BLaER1 treated with 17β-estradiol and CSF1 and Interleukin-3, amounts not matched to agents 10 nM and 100 nM (cell line): ENCODE data around the gene TAF4B.
"Not testable (repeated sequence)": the region's sequence is repeated elsewhere in the genome, so short reads cannot be mapped to it uniquely, and the experiment has no call there.

ENCODE experiments used
- H3K27ac ChIP-seq, 11 experiments: shearing (Covaris generic); formaldehyde crosslinking; 2 replicates each; pipeline ENCODE4 v1.8.1; 2022
- H3K27me3 ChIP-seq, 11 experiments: shearing (Covaris generic); formaldehyde crosslinking; 2 replicates each; pipeline ENCODE4 v1.8.1; 2022
- H3K36me3 ChIP-seq, 11 experiments: shearing (Covaris generic); formaldehyde crosslinking; 2 replicates each; pipeline ENCODE4 v1.8.1; 2022
- H3K4me1 ChIP-seq, 10 experiments: shearing (Covaris generic); formaldehyde crosslinking; 2 replicates each; pipeline ENCODE4 v1.8.1; 2022
- H3K4me2 ChIP-seq, 11 experiments: shearing (Covaris generic); formaldehyde crosslinking; 2 replicates each; pipeline ENCODE4 v1.8.1; 2022
- H3K4me3 ChIP-seq, 10 experiments: shearing (Covaris generic); formaldehyde crosslinking; 2 replicates each; pipeline ENCODE4 v1.8.1; 2022
- H3K9ac ChIP-seq, 11 experiments: shearing (Covaris generic); formaldehyde crosslinking; 2 replicates each; pipeline ENCODE4 v1.8.1; 2022
- H3K9me3 ChIP-seq, 11 experiments: shearing (Covaris generic); formaldehyde crosslinking; replicated peaks in 1 of 11; 2 replicates each; pipeline ENCODE4 v1.8.1; 2022
- H4K20me1 ChIP-seq, 11 experiments: shearing (Covaris generic); formaldehyde crosslinking; 2 replicates each; pipeline ENCODE4 v1.8.1; 2022
- Cebpa-rat ChIP-seq, 11 experiments: shearing (Covaris generic); IDR thresholded peaks; 2 replicates each; pipeline ENCODE4 v1.8.1; 2022

Gene TAF4B

GRCh38 chr18:26279428-26279827 is 53.2 kb downstream of the TAF4B start:
- Histone ChIP-seq H3K36me3 (peaks cover 39 to 100% (median 85%) of the 10 kb centered on the region in 11 experiments), H3K9me3 (peaks cover 17 to 41% (median 34%) of the 10 kb centered on the region in 11 experiments), H3K27ac (no peak overlapping the region), H3K4me1 (peaks cover 0 to 9% (median 0%) of the 10 kb centered on the region in 10 experiments; a peak in 9 of 20 replicates), H3K27me3 (no peaks in the 10 kb centered on the region), H3K4me3 (no peak overlapping the region), H3K9ac (no peak overlapping the region), H3K4me2 (no peak overlapping the region), H4K20me1 (no peaks in the 10 kb centered on the region)
- no peak for TF ChIP-seq Cebpa-rat (IDR thresholded peaks at IDR 0.05)

DNA sequence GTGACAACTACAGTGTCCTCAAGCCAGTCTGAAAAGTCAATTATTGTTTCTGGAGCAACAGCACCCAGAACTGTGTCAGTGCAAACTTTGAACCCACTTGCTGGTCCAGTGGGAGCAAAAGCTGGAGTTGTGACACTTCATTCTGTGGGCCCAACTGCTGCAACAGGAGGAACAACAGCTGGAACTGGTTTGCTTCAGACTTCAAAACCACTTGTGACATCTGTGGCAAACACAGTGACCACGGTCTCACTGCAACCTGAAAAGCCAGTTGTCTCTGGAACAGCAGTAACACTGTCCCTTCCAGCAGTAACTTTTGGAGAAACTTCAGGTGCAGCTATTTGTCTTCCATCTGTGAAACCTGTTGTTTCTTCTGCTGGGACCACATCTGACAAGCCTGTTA is 59.8 kb downstream of the TAF4B start:
- no peaks in the 10 kb centered on the region for H3K4me1 ChIP-seq
- peaks cover 0 to 18% (median 14%) of the 10 kb centered on the region in 11 experiments; a peak in 15 of 22 replicates for H3K9me3 ChIP-seq
- H3K36me3 ChIP-seq, result peaks cover 29 to 88% (median 48%) of the 10 kb centered on the region in 11 experiments
- no peak for TF ChIP-seq Cebpa-rat (IDR thresholded peaks at IDR 0.05)
- H3K4me2 ChIP-seq, result no peak overlapping the region
- no peak overlapping the region for H3K4me3 ChIP-seq
- 0 out of 22 replicates have a peak, but pooled peaks cover 0 to 6% (median 0%) of the 10 kb centered on the region in 11 experiments for H4K20me1 ChIP-seq
- no peaks in the 10 kb centered on the region for H3K27me3 ChIP-seq
- no peak overlapping the region for H3K9ac ChIP-seq
- H3K27ac ChIP-seq, result no peak overlapping the region

DNA sequence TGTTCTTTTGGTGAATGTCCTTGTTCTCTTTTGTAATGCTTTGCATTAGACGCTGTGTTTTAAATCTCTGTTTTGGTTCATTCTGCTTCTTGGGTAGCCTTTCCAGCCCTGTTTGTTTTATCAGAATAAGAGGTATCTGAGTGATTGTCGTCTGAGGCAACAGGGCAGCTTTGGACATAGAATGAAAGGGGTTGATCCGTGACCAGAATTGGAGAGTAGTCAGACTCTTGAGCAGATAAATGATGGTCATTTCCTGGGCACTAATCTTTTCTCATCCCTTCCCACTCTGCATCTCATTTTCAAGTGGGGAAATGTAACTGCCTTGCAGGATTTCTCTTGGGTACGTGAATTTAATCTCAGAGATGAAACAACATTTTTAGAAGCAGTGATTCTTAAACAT is 61.4 kb downstream of the TAF4B start:
- Histone ChIP-seq H3K27ac (no peak overlapping the region), H3K9me3 (peaks cover 0 to 12% (median 10%) of the 10 kb centered on the region in 11 experiments; a peak in 15 of 22 replicates), H3K9ac (no peak overlapping the region), H3K4me3 (no peak overlapping the region), H3K4me2 (no peak overlapping the region), H3K27me3 (no peaks in the 10 kb centered on the region), H3K36me3 (peaks cover 25 to 80% (median 43%) of the 10 kb centered on the region in 11 experiments), H4K20me1 (0 out of 22 replicates have a peak, but pooled peaks cover 0 to 6% (median 0%) of the 10 kb centered on the region in 11 experiments), H3K4me1 (no peaks in the 10 kb centered on the region)
- no peak for TF ChIP-seq Cebpa-rat (IDR thresholded peaks at IDR 0.05)

- H3K36me3 ChIP-seq, result peaks cover 15 to 66% (median 29%) of the 10 kb centered on the region in 11 experiments
- H3K4me3 ChIP-seq, result no peak overlapping the region
- no peaks in the 10 kb centered on the region for H3K4me1 ChIP-seq
- no peaks in the 10 kb centered on the region for H3K9me3 ChIP-seq
- H3K4me2 ChIP-seq, result no peak overlapping the region
- H3K27ac ChIP-seq, result no peak overlapping the region
- no peaks in the 10 kb centered on the region for H3K27me3 ChIP-seq
- no peak for TF ChIP-seq Cebpa-rat (IDR thresholded peaks at IDR 0.05)
- H4K20me1 ChIP-seq, result 0 out of 22 replicates have a peak, but pooled peaks cover 0 to 6% (median 0%) of the 10 kb centered on the region in 11 experiments
- no peak overlapping the region for H3K9ac ChIP-seq
Measured at GRCh38 chr18:26290385-26290784, 64.1 kb downstream of the TAF4B start.

GRCh38 chr18:26293982-26294381 is 67.7 kb downstream of the TAF4B start:
- TF ChIP-seq Cebpa-rat (IDR thresholded peaks at IDR 0.05), result no peak
- Histone ChIP-seq H3K4me1 (no peaks in the 10 kb centered on the region), H3K27ac (no peak overlapping the region)

GRCh38 chr18:26298107-26298506 is 71.9 kb downstream of the TAF4B start:
- no peak for TF ChIP-seq Cebpa-rat (IDR thresholded peaks at IDR 0.05)
- H3K27ac ChIP-seq, result no peak overlapping the region
- H3K4me1 ChIP-seq, result no peaks in the 10 kb centered on the region
- H3K4me2 ChIP-seq, result no peak overlapping the region
- no peak overlapping the region for H3K4me3 ChIP-seq
- H3K9ac ChIP-seq, result no peak overlapping the region
- H3K27me3 ChIP-seq, result no peaks in the 10 kb centered on the region
- 0 out of 22 replicates have a peak, but pooled peaks cover 0 to 6% (median 0%) of the 10 kb centered on the region in 11 experiments for H4K20me1 ChIP-seq
- peaks cover 0 to 21% (median 5%) of the 10 kb centered on the region in 11 experiments; a peak in 10 of 22 replicates for H3K36me3 ChIP-seq
- H3K9me3 ChIP-seq, result no peaks in the 10 kb centered on the region

More at GRCh38 chr18:26293982-26294381, 67.7 kb downstream of the TAF4B start:
- Histone ChIP-seq H3K27me3 (no peaks in the 10 kb centered on the region), H3K4me3 (no peak overlapping the region), H3K36me3 (peaks cover 0 to 33% (median 12%) of the 10 kb centered on the region in 11 experiments; a peak in 12 of 22 replicates), H3K4me2 (no peak overlapping the region), H4K20me1 (0 out of 22 replicates have a peak, but pooled peaks cover 0 to 6% (median 0%) of the 10 kb centered on the region in 11 experiments), H3K9me3 (no peaks in the 10 kb centered on the region), H3K9ac (no peak overlapping the region)

DNA sequence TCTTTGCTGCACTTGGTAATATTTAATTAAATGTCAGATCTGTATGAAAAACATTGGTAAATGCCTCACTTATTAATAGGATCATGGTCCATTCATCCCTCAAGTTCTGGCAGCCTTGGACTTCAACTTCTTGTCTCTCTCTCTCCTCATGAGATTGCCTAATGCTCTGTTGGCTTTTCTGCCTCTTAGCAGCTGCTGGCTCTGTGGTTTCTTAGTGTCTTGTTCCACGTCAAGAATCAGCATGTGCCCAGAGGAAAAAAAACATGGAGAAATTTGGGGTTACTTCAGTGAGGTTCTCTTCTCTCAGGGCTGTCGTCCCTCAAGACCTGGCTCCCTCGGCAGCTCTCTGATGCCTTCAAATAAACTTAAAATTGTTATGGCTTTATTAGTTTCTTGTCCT is 75.4 kb downstream of the TAF4B start:
- peaks cover 0 to 7% (median 0%) of the 10 kb centered on the region in 11 experiments; a peak in 1 of 22 replicates for H3K36me3 ChIP-seq
- H3K9me3 ChIP-seq, result no peaks in the 10 kb centered on the region
- no peak overlapping the region for H3K9ac ChIP-seq
- 0 out of 22 replicates have a peak, but pooled peaks cover 0 to 6% (median 0%) of the 10 kb centered on the region in 11 experiments for H4K20me1 ChIP-seq
- H3K4me1 ChIP-seq, result no peaks in the 10 kb centered on the region
- H3K4me2 ChIP-seq, result no peak overlapping the region
- H3K4me3 ChIP-seq, result no peak overlapping the region
- no peaks in the 10 kb centered on the region for H3K27me3 ChIP-seq
- TF ChIP-seq Cebpa-rat (IDR thresholded peaks at IDR 0.05), result no peak
- no peak overlapping the region for H3K27ac ChIP-seq

- not testable (repeated sequence) for H3K36me3 ChIP-seq, H3K4me2 ChIP-seq, H3K27ac ChIP-seq, H3K9ac ChIP-seq, H3K4me1 ChIP-seq, H3K9me3 ChIP-seq, H4K20me1 ChIP-seq, H3K27me3 ChIP-seq, H3K4me3 ChIP-seq
Measured at GRCh38 chr18:26303222-26303621, 77.0 kb downstream of the TAF4B start.

- no peaks in the 10 kb centered on the region for H3K9me3 ChIP-seq
- no peak overlapping the region for H3K27ac ChIP-seq
- H3K36me3 ChIP-seq, result peaks cover 0 to 6% (median 0%) of the 10 kb centered on the region in 11 experiments; a peak in 1 of 22 replicates
- H3K4me2 ChIP-seq, result no peak overlapping the region
- H3K4me1 ChIP-seq, result no peaks in the 10 kb centered on the region
- H4K20me1 ChIP-seq, result no peaks in the 10 kb centered on the region
- no peaks in the 10 kb centered on the region for H3K27me3 ChIP-seq
- TF ChIP-seq Cebpa-rat (IDR thresholded peaks at IDR 0.05), result no peak
- H3K9ac ChIP-seq, result no peak overlapping the region
- no peak overlapping the region for H3K4me3 ChIP-seq
Measured at GRCh38 chr18:26304511-26304910, 78.3 kb downstream of the TAF4B start.
